Middle frontal gyrus (tissue), 1 donor: ENCODE results near the gene CFL1.

Experiments used
- DNase-seq: peaks from one replicate; pipeline ENCODE4 v3.0.0-alpha.2; 2015; ENCODE audit warnings: low spot score; ENCODE audit errors: extremely low spot score

The CFL1 gene

DNA sequence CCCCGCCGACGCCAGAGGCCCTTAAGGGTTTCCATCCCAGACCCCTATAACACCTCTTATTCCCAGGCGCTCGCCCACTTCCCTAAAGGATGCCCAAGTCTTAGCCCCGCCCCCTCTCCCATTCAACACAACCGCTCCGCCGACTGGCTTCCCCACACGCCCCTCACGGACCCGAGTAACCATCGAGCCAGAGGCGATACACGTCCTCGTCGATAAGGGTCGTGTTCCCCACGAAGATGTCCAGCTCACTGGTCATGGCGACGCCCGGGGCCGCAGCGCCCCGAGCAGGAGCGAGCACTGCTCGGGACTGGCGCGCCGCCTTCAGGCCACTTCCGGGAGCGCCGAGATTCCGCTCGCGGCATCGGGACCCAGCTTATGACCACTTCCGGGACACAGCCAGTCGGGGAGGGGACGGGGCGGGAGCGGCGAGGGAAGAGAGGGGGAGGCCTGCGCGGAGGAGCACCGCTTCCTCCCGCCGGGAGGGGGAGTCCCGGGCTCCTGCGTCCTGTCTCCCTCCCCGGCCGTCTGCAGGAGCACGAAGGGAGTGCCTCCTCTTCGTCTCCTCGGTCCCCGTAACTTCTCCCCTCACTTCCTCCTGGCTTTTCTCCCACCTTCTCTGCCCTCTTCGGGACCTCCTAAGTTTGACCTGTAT, 30.3 kb upstream of the CFL1 start, which contains the start of gene FIBP:
TSS of gene FIBP (minus strand) at position 309 of the 652 bp plus-strand sequence. CDS start at position 256, 53 bp downstream.
- peak; percentile 94 for DNase-seq

GRCh38 chr11:65887723-65888162, 29.8 kb upstream of the CFL1 start:
- no peak for DNase-seq

DNA sequence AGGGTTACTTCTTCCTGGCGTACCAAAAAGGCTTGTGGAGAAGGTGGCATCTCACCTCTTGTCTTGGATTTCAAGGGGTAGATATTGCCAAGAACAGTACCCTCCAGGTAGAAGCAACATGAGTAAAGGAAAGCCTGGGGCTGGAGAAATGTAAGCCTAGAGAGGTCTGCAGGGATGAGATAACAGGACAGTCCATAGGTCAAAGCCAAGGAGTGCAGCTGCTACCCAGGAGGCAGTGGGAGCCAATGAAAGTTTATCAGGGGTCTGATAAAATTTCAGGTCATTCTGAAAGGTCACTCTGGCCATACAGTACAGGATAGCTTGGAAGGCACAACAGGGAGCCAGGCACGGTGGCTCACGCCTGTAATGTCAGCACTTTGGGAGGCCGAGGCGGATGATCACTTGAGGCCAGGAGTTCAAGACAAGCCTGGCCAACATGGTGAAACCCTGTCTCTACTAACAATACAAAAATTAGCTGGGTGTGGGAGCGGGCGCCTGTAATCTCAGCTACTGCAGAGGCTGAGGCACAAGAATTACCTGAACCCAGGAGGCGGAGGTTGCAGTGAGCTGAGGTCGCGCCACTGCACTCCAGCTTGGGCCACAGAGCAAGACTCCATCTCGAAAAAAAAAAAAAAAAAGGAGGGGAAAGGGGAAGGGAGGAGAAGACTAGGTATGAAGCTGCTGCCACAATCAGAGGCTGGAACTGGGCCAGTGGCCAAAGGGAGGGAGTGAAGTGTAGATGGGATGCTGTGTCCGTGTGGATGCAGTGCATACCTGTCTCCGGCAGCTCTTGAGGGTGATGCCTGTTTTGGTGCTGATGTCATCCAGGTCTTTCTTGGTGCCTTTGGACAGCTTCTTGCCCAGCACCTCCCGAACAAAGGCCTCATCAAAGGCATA, 29.1 kb upstream of the CFL1 start:
- DNase-seq, result no peak

DNA sequence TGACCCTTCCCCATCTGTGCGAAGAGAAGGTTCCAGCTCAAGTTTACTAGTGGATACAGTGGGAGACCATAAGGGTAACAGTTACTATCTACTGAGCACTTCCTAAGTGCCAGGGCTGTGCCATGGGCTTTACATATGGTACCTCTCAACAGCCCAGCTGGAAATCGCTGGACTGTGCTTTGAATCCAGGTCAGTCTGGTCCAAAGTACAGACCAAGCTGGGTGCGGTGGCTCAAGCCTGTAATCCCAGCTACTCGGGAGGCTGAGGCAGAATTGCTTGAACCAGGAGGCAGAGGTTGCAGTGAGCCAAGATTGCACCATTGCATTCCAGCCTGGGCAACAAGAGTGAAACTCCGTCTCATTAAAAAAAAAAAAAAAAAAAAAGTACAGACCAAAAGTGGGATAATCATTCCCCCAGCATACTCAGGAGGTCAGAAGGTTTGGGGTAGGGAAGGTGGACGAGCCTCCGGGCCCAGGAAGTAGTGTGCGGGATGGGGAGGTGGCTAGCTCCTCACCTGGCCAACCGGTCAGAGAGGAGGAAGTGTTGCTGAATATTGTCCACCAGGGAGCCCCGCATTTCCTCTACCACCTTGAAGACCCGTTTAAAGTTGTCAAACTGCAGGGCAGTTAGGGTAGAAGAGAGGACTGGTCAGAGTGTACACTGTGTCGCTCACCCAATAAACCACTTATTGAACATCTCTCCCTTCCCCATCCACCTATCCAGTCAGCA, 28.0 kb upstream of the CFL1 start:
- DNase-seq, result no peak

- DNase-seq, result no peak
Measured at GRCh38 chr11:65885231-65885630, 27.3 kb upstream of the CFL1 start.

GRCh38 chr11:65884716-65885092, 26.7 kb upstream of the CFL1 start:
- peak; percentile 51 for DNase-seq

- no peak for DNase-seq
Measured at GRCh38 chr11:65883786-65884715, 26.1 kb upstream of the CFL1 start.

GRCh38 chr11:65883058-65883761, 25.2 kb upstream of the CFL1 start:
- DNase-seq, result no peak

- no peak for DNase-seq
Measured at GRCh38 chr11:65882120-65883057, 24.4 kb upstream of the CFL1 start.

DNA sequence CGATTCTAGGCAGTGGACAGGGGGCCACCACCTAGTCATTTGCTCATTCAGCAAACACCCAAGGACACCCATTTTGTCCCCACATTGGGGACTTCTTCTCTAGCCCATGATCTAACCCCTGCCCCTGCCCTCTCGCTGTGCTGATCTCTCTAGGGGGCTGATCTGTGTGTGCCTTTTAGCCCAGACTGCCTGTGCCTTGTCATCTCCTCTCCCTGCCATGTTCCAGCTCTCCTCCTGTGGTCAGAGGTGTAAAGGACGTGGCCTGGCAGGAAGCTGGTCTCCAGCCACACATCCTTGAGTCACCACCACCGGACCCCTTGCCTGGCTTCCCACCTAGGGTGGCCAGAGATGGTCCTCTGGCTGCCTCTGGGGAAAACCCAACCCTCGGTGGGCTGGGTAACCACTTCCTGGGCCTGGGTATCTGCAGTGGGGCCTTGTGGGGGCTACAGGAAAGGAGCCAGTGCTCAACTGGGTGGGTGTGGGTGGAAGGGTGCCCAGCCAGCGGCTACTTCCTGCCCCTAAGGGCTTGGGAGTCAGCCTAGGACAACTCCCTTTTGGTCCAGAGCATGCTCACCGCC, 23.0 kb upstream of the CFL1 start:
- no peak for DNase-seq

DNA sequence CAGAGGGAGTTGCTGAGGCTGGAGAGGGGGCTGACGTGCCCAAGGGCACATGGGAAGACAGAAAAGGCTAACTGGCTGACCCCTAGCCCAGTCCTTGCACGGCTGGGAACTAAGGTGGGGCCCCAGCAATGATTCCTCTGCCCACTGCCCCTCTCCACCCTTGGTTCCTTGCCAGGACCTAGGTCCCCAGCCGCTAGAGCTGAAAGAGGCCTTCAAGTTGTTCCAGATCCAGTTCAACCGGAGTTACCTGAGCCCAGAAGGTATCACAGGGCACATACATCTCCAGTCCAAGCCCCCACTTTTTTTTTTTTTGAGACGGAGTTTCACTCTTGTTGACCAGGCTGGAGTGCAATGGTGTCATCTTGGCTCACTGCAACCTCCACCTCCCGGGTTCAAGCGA, 22.0 kb upstream of the CFL1 start:
- no peak for DNase-seq

GRCh38 chr11:65879617-65880016, 21.6 kb upstream of the CFL1 start, which contains the start of gene CTSW:
Gene CTSW, plus strand, starts transcription at chr11:65879837. Its CDS starts 18 bp downstream, at chr11:65879855.
- DNase-seq, result no peak

DNA sequence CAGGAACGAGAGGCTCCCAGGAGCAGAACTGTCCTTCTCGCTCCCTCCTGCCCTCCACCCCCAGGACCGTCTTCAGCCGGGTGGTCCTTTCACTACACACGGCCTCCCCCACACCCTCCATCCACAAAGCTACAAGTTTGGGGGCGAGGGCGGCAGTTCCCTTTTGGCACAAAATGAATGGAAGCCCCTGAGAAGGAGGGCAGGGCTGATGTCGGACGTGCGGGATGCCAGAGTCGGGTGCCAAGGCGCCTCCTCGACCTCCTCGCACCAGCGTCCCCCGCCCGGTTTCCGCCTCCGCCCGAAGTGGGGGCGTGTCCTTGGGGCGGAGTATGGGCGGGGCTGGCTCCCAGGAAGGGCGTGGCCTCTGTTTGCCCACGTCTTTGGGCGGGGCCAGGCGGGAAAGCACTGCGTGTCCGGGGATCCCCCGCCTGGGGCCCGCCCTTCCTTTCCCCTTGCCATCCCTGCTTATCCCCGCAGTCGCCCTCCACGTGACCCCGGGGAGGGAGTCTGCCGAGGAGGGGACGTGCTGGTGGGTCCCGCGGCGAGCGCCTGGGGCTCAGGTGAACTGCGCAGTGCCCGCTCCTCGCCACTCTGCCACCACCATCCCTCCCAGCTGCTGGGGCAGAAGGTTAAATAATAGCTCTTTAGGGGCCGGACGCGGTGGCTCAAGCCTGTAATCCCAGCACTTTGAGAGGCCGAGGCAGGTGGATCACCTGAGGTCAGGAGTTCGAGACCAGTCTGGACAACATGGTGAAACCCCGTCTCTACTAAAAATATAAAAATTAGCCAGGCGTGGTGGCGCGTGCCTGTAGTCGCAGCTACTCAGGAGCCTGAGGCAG, 15.6 kb upstream of the CFL1 start:
- peak; percentile 78 for DNase-seq

DNA sequence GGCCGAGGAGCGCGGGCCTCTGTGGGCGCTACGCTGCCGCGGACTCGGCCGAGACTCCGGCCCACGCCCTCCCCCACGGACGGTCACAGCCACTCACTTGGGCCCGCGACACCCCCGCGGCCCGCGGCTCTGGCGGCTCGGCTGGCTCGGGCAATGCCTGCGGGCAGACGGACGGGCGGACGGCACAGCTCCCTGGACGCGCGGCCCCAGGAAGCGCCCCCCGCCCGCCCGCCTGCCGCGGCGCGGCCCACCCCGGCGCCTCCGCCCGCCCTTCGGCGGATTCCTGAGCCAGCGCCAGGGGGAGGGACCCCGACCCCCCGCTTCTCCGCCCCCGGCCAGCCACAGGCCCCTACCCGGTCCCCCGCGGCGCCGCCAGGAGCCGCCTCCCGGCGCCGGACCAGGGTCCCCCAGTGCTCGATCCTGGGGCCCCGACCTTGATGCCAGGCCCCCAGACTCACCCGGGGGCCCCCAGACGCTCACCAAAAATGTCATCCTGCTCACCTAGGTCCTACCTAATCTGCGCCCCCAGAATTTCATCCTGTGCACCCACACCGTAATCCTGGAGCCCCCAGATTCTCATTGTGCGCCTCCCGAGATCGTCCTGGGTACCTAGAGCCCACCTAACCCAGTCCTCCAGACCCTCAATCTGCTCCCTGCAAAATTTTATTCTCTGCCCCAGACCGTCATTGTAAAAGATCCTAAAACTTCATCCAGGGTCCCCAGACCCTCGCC, 14.8 kb upstream of the CFL1 start, which contains the start of gene EFEMP2:
TSS of gene EFEMP2 (minus strand) at position 215 of the 732 bp plus-strand sequence. CDS start 446 bp downstream, outside the sequence.
- DNase-seq, result no peak

GRCh38 chr11:65871811-65872548, 14.0 kb upstream of the CFL1 start:
- DNase-seq, result no peak
